Measurements from ENCODE around the gene SLC26A1.
"Not testable (repeated sequence)": the region's sequence is repeated elsewhere in the genome, so short reads cannot be mapped to it uniquely, and the experiment has no call there.

- not testable (repeated sequence) for TF ChIP-seq CTCF (IDR thresholded peaks at IDR 0.05; ENCODE audit: low read length); EZH2 (optimal IDR thresholded peaks at IDR 0.05; ENCODE audit: low read depth, low read length)
Observed at GRCh38 chr4:976016-976415, 17.2 kb downstream of the SLC26A1 start.

All from MM.1S (cell line).